HL-60/S4 treated with phorbol 12-myristate 13-acetate at 8.2 ng/mL for 4 days and 3 days (cell line): ENCODE results near the gene MPP7.

Source experiments
- in situ Hi-C: fragments of 300-500 bp; cut with MboI; formaldehyde crosslinking; loops from 2 replicates; pipeline ENCODE4 v1.15.0; 2022; ENCODE audit warnings: low sequenced_read_pairs

The MPP7 gene

DNA sequence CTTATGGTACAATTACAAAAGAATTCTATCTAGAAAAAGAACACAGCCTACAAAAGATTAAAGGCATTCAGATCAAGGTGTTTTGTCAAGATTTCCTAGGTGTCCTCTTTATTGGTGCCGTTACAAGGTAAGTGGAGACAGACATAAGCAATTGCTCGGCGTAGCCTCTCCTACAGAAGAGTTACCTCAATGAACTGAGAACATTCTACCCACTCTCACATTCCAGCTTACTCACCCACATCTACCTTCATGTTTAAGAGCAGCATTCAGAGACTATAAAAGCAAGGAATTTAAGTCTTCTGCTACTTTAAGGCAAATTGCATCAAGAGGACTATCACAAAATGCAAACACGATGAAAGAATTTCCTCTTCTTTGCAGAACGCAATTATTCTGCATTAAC lies 29.5 kb downstream of the MPP7 start:
- in situ Hi-C loops, result no loop called here

GRCh38 chr10:28269842-28270456 lies 32.9 kb downstream of the MPP7 start:
- in situ Hi-C loops, result no loop called here

DNA sequence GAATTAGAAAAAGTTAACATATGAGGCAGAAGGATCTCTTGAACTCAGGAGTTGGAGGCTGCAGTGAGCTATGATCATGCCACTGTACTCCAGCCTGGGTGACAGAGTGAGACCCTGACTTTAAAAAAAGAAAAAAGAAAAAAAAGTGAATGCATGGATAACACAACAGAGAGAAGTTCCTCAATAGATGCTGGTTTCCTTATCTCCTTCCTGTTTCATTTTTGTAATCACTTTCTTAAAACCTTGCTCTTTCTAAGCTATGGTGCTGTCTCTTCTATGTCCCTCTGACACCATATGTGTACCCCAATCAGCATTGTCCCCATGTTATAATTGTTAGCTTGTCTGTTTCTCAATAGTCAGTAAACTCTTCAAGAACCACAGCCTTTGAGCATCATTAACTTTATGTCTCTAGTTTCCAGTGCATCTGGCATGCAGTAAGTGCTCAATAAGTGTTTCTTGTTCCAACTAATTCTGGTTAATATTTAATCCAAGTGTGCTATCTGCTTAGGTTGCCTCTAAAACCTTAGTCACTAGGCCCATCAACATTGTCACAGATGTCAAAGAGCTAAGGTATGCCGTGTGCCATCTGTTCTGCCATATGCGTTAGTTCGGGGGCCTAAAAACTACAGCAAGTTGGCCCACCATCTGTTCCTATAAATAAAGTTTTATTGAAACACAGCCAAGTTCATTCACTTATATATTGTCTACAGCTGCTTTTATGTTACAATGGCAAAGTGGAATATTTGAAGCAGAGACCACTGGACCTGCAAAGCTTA lies 36.2 kb downstream of the MPP7 start:
- in situ Hi-C loops, result no loop called here

- in situ Hi-C loops, result no loop called here
Measured at GRCh38 chr10:28263136-28263857, 39.6 kb downstream of the MPP7 start.

DNA sequence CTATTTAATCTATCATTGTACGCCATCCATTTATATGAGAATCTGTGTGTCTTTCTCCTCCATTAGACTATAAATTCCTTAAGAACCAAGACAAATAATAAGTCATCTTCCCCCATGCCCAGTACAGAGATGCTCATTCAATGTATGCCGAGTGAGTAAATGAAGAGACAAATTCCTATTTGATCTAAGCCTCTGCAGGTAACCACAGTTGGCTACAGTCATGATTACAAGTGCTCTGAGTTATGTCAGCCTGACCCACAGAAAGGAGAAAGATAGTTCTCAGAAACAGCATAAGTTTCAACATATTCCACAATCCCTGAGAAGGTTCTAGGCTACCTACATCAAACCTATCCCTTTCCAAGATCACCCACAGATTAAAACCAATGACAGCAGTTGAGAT lies 46.1 kb downstream of the MPP7 start:
- in situ Hi-C loops, result no loop called here

GRCh38 chr10:28254290-28254985 lies 48.4 kb downstream of the MPP7 start:
- in situ Hi-C loops, result no loop called here

DNA sequence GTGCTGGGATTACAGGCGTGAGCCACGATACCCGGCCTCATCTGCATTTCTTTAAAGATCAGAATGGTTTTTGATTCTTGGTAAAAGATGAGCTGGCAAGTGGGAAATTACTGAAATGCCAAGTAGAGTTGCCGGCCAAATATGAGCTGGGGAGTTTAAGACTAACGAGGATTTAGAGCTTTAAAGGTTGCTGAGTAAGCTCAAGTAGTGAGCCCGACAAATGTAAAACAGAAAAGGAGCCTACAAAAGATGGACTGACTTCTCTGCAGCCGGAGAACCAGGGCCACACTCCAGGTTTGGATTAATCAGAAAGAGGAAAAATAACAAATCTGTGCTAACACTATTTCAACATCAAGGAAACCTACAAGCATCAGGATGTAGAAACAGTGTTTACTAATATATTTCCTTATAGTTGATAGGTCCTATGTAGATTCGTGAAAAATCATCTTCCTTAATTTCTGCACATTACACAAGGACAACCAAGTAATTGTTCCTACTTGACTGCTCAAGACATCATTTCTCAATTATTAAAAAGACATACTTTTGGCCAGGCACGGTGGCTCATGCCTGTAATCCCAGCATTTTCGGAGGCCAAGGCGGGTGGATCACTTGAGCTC lies 49.6 kb downstream of the MPP7 start:
- in situ Hi-C loops, result no loop called here
